Left ventricle myocardium inferior (tissue), 1 donor: ENCODE data around the gene TCF7L1. TPM values are rescaled to one million over a fixed set of nuclear protein-coding genes. Genes with fewer than 3 reads are reported as not detected.
"Not testable (repeated sequence)": the region's sequence is repeated elsewhere in the genome, so short reads cannot be mapped to it uniquely, and the experiment has no call there.

Experiments
- DNase-seq: peaks from one replicate; pipeline ENCODE4 v3.0.0-alpha.2; 2020
- H3K27ac ChIP-seq: fragments of 200-600 bp; replicated peaks from 2 replicates; pipeline ENCODE4 v1.8.0; 2021
- H3K27me3 ChIP-seq: fragments of 200-600 bp; 2 replicates; pipeline ENCODE4 v1.8.0; 2021; ENCODE audit warnings: low read depth
- H3K36me3 ChIP-seq: fragments of 200-600 bp; 2 replicates; pipeline ENCODE4 v1.8.0; 2021
- H3K4me1 ChIP-seq: fragments of 200-600 bp; 2 replicates; pipeline ENCODE4 v1.8.0; 2021
- H3K4me3 ChIP-seq: fragments of 200-600 bp; 2 replicates; pipeline ENCODE4 v1.8.0; 2021; ENCODE audit warnings: mild to moderate bottlenecking, moderate library complexity
- H3K9me3 ChIP-seq: fragments of 200-600 bp; replicated peaks from 2 replicates; pipeline ENCODE4 v1.8.0; 2021
- intact Hi-C: fragments of 100-400 bp; cut with micrococcal nuclease; formaldehyde crosslinking; loops from one replicate; pipeline ENCODE4 v1.11.0; 2022
- total RNA-seq: library from RNA; stranded (reverse); fragmentation: NEBNext Ultra II Directional; extraction: Animal tissue kit (Norgen Biotek cat#: 25700); gene quantifications from one replicate; pipeline ENCODE4 v1.2.1, GENCODE V29; 2021
- TF ChIP-seq, protein P1 (sequence below): fragments of 200-600 bp; IDR thresholded peaks from 2 replicates; pipeline ENCODE4 v1.8.0; 2021; ENCODE audit warnings: antibody characterized with exemption, mild to moderate bottlenecking, borderline replicate concordance
- donor health status: DM: no; HTN: yes; CAD: no; lungs with severe emphysema.

The TCF7L1 gene
- total RNA-seq, 1 donor from 2014 or later, result 7.0 TPM

DNA sequence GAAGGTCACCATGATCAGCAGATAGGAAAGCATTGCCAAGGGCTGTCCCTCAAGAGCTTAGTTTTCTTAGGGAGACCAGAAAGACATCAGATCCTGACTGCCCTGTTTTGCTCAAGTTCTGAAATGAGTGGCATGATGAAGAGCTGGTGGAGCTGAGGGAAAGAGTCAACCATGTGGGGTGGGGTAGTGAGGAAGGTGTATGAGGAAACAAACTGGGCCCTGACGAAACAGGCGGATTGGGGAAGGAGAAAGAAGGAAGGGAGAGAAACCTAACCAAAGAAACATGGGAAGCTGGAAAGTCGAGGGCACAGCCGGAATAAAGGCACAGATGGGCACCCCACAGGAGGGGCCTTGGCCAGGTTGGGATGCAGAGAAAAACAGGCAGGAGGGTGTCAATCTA lies 186.6 kb downstream of the TCF7L1 start:
- Histone ChIP-seq H3K36me3 (peaks cover 90% of the 10 kb centered on the region), H3K4me1 (peaks cover 51% of the 10 kb centered on the region), H3K27ac (no peak overlapping the region), H3K9me3 (no peaks in the 10 kb centered on the region), H3K4me3 (no peak overlapping the region), H3K27me3 (no peaks in the 10 kb centered on the region)
- intact Hi-C loops, result no loop called here
- DNase-seq, result no peak
- TF ChIP-seq, protein P1, sequence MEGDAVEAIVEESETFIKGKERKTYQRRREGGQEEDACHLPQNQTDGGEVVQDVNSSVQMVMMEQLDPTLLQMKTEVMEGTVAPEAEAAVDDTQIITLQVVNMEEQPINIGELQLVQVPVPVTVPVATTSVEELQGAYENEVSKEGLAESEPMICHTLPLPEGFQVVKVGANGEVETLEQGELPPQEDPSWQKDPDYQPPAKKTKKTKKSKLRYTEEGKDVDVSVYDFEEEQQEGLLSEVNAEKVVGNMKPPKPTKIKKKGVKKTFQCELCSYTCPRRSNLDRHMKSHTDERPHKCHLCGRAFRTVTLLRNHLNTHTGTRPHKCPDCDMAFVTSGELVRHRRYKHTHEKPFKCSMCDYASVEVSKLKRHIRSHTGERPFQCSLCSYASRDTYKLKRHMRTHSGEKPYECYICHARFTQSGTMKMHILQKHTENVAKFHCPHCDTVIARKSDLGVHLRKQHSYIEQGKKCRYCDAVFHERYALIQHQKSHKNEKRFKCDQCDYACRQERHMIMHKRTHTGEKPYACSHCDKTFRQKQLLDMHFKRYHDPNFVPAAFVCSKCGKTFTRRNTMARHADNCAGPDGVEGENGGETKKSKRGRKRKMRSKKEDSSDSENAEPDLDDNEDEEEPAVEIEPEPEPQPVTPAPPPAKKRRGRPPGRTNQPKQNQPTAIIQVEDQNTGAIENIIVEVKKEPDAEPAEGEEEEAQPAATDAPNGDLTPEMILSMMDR, result no peak

DNA sequence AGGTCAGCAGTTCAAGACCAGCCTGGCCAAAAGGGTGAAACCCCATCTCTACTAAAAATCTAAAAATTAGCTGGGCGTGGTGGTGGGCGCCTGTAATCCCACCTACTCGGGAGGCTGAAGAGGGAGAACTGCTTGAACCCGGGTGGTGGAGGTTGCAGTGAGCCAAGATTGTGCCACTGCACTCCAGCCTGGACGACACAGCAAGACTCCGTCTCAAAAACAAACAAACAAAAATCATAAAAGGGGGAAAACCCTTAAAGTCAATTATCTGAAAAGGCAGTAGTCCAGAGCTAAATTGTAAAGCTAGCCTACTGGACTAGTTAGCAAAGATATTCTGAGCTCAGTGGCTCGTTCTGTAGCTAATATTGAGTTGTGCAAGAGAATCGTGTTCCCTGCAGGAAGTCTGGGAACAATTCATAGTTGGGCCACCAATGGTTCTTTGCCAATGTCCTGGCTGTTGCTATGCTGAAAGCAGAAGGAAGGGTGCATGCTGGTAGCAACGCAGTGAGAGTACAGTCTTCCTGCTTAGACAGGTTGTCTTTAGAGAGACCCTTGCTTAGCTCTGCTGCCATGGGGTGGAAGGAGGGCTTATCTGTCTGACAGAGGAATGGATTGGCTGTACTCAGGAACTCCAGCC lies 190.3 kb downstream of the TCF7L1 start:
- TF ChIP-seq, protein P1, result no peak
- H3K9me3 ChIP-seq, result no peaks in the 10 kb centered on the region
- no peak overlapping the region for H3K4me3 ChIP-seq
- peaks cover 80% of the 10 kb centered on the region for H3K4me1 ChIP-seq
- H3K27ac ChIP-seq, result no peak overlapping the region
- DNase-seq, result no peak
- intact Hi-C loops, result no loop called here
- no peaks in the 10 kb centered on the region for H3K27me3 ChIP-seq
- H3K36me3 ChIP-seq, result peaks cover 62% of the 10 kb centered on the region

DNA sequence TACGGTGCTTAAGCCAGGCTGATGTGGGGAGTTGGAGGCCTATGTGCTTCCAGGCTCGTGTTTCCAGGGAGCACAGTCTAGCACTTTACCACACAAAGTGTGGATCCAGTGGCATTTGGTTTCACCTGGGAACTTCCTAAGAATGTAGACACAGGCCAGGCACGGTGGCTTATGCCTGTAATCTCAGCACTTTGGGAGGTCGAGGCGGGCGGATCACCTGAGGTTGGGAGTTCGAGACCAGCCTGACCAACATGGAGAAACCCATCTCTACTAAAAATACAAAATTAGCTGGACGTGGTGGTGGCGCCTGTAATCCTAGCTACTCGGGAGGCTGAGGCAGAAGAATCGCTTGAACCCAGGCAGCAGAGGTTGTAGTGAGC lies 190.8 kb downstream of the TCF7L1 start:
- H3K4me1 ChIP-seq, result peaks cover 79% of the 10 kb centered on the region
- not testable (repeated sequence) for H3K27ac ChIP-seq

DNA sequence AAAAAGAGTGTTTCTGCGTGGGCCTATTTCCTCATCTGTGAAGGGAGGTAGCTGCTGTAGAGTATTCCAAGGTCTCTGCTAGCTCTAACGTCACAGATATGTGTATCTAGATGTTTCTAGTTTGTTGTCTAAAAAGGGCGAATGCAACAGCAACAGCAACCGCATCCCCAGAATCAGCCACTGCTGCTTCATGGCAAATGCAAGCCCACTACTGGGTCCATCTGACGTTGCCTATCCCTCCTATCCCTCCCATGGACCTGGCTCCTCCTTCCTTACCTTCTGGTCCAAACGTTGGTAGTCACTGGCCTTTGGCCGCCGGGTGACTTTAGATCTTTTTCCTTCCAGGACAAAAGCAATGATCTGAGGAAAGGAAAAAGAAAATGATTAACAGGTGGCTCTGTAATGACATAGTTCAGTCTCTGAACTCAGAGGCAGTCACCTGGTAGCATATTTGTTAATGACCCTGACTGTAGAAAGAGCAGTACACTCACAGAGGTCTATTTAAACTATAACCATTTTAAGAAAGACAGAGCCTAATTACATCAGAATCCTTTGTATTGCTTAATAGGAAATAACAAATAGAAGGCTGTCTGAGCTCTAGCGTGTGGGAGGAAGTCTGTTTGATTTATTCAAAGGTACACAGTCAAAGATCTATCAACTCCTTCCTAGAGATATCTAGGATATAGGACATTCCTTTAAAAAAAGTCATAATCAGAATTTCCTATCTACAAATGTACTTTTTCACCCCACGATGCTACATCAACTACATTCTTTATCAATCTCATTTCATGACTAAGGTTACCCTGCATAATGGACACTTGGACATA lies 191.7 kb downstream of the TCF7L1 start:
- intact Hi-C loops, result no loop called here
- H3K36me3 ChIP-seq, result peaks cover 51% of the 10 kb centered on the region
- H3K27ac ChIP-seq, result no peak overlapping the region
- no peaks in the 10 kb centered on the region for H3K27me3 ChIP-seq
- TF ChIP-seq, protein P1, result no peak
- no peaks in the 10 kb centered on the region for H3K9me3 ChIP-seq
- H3K4me1 ChIP-seq, result peaks cover 78% of the 10 kb centered on the region
- no peak for DNase-seq
- H3K4me3 ChIP-seq, result peak overlapping the region; percentile 81

More for the DNA sequence above, 190.8 kb downstream of the TCF7L1 start:
- H3K9me3 ChIP-seq, intact Hi-C loops, H3K4me3 ChIP-seq, DNase-seq, H3K27me3 ChIP-seq: not testable (repeated sequence)
- H3K36me3 ChIP-seq, result peaks cover 58% of the 10 kb centered on the region

DNA sequence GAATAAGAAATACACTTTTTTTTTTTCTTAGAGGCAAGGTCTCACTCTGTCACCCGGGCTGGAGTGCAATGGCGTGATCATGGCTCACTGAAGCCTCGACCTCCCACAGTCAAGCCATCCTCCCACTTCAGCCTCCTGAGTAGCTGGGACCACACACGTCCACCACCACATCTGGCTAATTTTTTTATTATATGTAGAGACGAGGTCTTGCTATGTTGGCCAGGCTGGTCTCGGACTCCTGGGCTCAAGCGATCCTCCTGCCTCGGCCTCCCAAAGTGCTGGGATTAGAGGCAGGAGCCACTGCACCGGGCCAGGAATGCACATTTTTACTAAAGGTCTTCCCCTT lies 192.2 kb downstream of the TCF7L1 start:
- Histone ChIP-seq H3K27ac (no peak overlapping the region), H3K9me3 (no peaks in the 10 kb centered on the region), H3K27me3 (no peaks in the 10 kb centered on the region), H3K4me3 (peak overlapping the region; percentile 81), H3K4me1 (peaks cover 78% of the 10 kb centered on the region), H3K36me3 (peaks cover 45% of the 10 kb centered on the region)
- intact Hi-C loops, result no loop called here
- no peak for DNase-seq
- TF ChIP-seq, protein P1, result no peak

DNA sequence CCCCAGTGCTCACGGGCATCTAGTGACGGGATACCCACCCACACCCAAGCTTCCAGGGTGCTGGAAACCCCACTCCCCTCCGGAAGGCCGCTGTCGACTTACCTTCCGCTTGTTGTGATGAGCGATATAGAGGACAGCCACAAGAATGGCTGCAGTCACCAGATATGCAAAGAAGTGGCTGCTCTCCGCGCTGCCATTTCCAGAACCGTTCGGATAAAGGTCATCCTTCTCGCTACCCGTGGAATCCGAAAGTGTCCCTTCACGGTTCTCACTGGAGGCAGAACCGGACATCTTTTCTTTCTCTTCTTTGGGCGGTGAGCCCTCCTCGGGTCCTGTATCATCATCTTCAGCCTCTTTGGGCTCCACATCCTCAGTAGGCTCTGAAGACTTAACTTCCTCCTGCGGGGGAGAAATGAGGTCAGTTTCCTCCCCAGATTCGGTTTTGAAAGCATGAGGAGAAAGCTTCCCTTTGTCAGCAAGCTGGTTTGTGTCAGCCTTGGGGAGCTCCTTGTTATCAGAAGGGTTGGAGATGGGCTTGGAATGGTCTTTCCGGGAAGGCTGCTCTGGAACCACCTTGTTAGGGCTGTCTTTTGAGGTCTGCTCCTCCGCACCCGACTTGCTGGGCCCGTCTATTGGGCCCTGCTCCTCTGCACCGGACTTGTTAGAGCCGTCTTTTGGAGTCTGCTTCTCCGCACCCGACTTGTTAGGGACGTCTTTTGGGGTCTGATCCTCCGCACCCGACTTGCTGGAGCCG lies 193.4 kb downstream of the TCF7L1 start:
- H3K36me3 ChIP-seq, result peaks cover 34% of the 10 kb centered on the region
- intact Hi-C loops, result no loop called here
- H3K9me3 ChIP-seq, result no peaks in the 10 kb centered on the region
- peaks cover 70% of the 10 kb centered on the region for H3K4me1 ChIP-seq
- no peak for DNase-seq
- TF ChIP-seq, protein P1, result no peak
- no peaks in the 10 kb centered on the region for H3K27me3 ChIP-seq
- H3K27ac ChIP-seq, result peak overlapping the region; percentile 98
- peak overlapping the region; percentile 81 for H3K4me3 ChIP-seq
